Loucy (cell line): Measurements from ENCODE around the gene AGPS.

Experiments used
- H2AFZ ChIP-seq: fragments of 200-600 bp; sonication (generic); 2 replicates; pipeline ENCODE4 v1.6.0; 2016; ENCODE audit warnings: antibody characterized with exemption, mild to moderate bottlenecking, low read length, moderate library complexity
- H3F3A ChIP-seq: fragments of 200-600 bp; 2 replicates; pipeline ENCODE4 v1.6.0; 2016; ENCODE audit warnings: antibody characterized with exemption, low read depth, mild to moderate bottlenecking
- H3K27me3 ChIP-seq: fragments of 200-600 bp; sonication (generic); 2 replicates; pipeline ENCODE4 v1.6.1; 2014; ENCODE audit warnings: low read length, mild to moderate bottlenecking; ENCODE audit not compliant: insufficient read depth, poor library complexity, severe bottlenecking
- H3K36me3 ChIP-seq: fragments of 200-600 bp; sonication (generic); 2 replicates; pipeline ENCODE4 v1.6.1; 2016; ENCODE audit warnings: low read length; ENCODE audit not compliant: insufficient read depth
- H3K4me1 ChIP-seq: fragments of 200-600 bp; sonication (generic); 2 replicates; pipeline ENCODE4 v1.5.1; 2014; ENCODE audit warnings: low read length, mild to moderate bottlenecking; ENCODE audit not compliant: insufficient read depth, poor library complexity, severe bottlenecking
- H3K4me2 ChIP-seq: fragments of 200-600 bp; sonication (generic); 2 replicates; pipeline ENCODE4 v1.6.0; 2014; ENCODE audit warnings: antibody characterized with exemption, low read length, low read depth, mild to moderate bottlenecking; ENCODE audit not compliant: poor library complexity, severe bottlenecking
- H3K4me3 ChIP-seq: fragments of 200-600 bp; sonication (generic); 2 replicates; pipeline ENCODE4 v1.5.1; 2014; ENCODE audit warnings: low read length, mild to moderate bottlenecking, mixed read lengths; ENCODE audit not compliant: poor library complexity, severe bottlenecking
- H3K79me2 ChIP-seq: fragments of 200-600 bp; sonication (generic); 2 replicates; pipeline ENCODE4 v1.6.1; 2014; ENCODE audit warnings: low read length; ENCODE audit not compliant: insufficient read depth
- H3K9ac ChIP-seq: fragments of 200-600 bp; sonication (generic); 2 replicates; pipeline ENCODE4 v1.6.0; 2014; ENCODE audit warnings: mild to moderate bottlenecking, low read depth, low read length, moderate library complexity; ENCODE audit not compliant: poor library complexity, severe bottlenecking
- H3K9me2 ChIP-seq: fragments of 200-600 bp; sonication (generic); replicated peaks from 2 replicates; pipeline ENCODE4 v1.6.1; 2016; ENCODE audit warnings: low read depth, low read length, mixed read lengths
- H3K9me3 ChIP-seq: fragments of 200-600 bp; sonication (generic); 2 replicates; pipeline ENCODE4 v1.6.1; 2014; ENCODE audit warnings: mild to moderate bottlenecking, antibody characterized with exemption, low read length, low read depth; ENCODE audit not compliant: insufficient read depth
- H4K20me1 ChIP-seq: fragments of 200-600 bp; sonication (generic); 2 replicates; pipeline ENCODE4 v1.6.0; 2014; ENCODE audit warnings: antibody characterized with exemption, low read length, mild to moderate bottlenecking; ENCODE audit not compliant: insufficient read depth, poor library complexity, severe bottlenecking
- EZH2phosphoT487 ChIP-seq: fragments of 200-600 bp; IDR thresholded peaks from 2 replicates; pipeline ENCODE4 v1.6.1; 2018; ENCODE audit warnings: antibody characterized with exemption, mild to moderate bottlenecking, moderate library complexity, borderline replicate concordance
- TF ChIP-seq, protein P1 (sequence below): fragments of 200-600 bp; sonication (generic); conservative IDR thresholded peaks from 2 replicates; pipeline ENCODE4 v1.5.1; 2014; ENCODE audit warnings: mild to moderate bottlenecking, antibody characterized with exemption, low read length

Gene AGPS

DNA sequence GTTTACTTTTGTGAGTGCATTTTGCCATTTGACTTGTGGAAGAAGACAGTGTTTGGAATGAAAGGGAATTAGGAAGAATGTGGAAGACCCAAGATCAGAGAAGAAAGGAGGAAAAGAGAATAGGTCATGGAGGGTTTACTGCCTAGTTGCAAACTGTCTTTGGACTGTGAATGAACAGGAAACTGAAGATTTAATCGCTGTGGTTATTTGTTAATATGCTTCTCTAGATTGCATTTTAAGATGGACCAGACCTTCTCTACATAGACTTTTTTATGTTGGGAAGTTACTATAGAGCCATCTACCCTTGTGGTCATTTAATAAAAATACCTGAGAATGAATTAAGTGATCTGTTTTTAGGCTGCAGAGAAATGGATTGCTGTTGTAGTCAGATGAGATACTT, 6.2 kb downstream of the AGPS start:
- Histone ChIP-seq H3K79me2 (peaks cover 99% of the 10 kb centered on the region), H3K27me3 (no peaks in the 10 kb centered on the region), H3K4me3 (peak overlapping the region; percentile 57)

DNA sequence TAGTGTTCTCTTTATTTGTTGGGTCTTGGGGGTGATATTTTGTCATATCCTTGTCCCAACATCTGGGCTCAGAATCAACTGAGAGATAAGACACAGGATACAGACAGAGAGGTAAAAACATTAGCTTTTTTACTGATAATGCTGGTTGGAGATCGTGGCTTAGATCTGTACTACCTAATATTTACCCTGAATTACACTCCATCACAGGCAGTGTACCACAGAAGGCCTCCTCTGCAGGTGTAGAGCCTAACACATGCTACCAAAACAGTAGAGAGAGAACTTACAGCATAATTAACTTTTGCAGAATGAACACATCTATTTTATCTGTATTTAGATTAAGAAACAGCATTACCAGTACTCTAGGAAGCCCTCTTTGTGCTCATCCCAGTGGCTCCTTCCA, 6.8 kb downstream of the AGPS start:
- Histone ChIP-seq H3K4me2 (peak overlapping the region; percentile 75), H3K9ac (peak overlapping the region; percentile 27), H3K27me3 (no peaks in the 10 kb centered on the region), H3K4me1 (peaks cover 76% of the 10 kb centered on the region), H3K4me3 (peak overlapping the region; percentile 57), H3K36me3 (no peaks in the 10 kb centered on the region), H3K79me2 (peaks cover 99% of the 10 kb centered on the region), H3F3A (0 out of 2 replicates have a peak, but pooled peaks cover 5% of the 10 kb centered on the region), H3K9me3 (no peaks in the 10 kb centered on the region), H2AFZ (no peak overlapping the region), H3K9me2 (no peaks in the 10 kb centered on the region), H4K20me1 (peaks cover 88% of the 10 kb centered on the region)
- TF ChIP-seq, protein P1, sequence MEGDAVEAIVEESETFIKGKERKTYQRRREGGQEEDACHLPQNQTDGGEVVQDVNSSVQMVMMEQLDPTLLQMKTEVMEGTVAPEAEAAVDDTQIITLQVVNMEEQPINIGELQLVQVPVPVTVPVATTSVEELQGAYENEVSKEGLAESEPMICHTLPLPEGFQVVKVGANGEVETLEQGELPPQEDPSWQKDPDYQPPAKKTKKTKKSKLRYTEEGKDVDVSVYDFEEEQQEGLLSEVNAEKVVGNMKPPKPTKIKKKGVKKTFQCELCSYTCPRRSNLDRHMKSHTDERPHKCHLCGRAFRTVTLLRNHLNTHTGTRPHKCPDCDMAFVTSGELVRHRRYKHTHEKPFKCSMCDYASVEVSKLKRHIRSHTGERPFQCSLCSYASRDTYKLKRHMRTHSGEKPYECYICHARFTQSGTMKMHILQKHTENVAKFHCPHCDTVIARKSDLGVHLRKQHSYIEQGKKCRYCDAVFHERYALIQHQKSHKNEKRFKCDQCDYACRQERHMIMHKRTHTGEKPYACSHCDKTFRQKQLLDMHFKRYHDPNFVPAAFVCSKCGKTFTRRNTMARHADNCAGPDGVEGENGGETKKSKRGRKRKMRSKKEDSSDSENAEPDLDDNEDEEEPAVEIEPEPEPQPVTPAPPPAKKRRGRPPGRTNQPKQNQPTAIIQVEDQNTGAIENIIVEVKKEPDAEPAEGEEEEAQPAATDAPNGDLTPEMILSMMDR, result no peak
- TF ChIP-seq EZH2phosphoT487, result no peak

More for the DNA sequence above, 6.2 kb downstream of the AGPS start:
- H3F3A ChIP-seq, result 0 out of 2 replicates have a peak, but pooled peaks cover 5% of the 10 kb centered on the region
- no peak overlapping the region for H2AFZ ChIP-seq
- H3K9me3 ChIP-seq, result no peaks in the 10 kb centered on the region
- H4K20me1 ChIP-seq, result peaks cover 89% of the 10 kb centered on the region
- TF ChIP-seq, protein P1, result no peak
- TF ChIP-seq EZH2phosphoT487, result no peak
- H3K9ac ChIP-seq, result peak overlapping the region; percentile 27
- H3K4me2 ChIP-seq, result peak overlapping the region; percentile 75
- no peaks in the 10 kb centered on the region for H3K36me3 ChIP-seq
- H3K4me1 ChIP-seq, result peaks cover 76% of the 10 kb centered on the region
- no peaks in the 10 kb centered on the region for H3K9me2 ChIP-seq

DNA sequence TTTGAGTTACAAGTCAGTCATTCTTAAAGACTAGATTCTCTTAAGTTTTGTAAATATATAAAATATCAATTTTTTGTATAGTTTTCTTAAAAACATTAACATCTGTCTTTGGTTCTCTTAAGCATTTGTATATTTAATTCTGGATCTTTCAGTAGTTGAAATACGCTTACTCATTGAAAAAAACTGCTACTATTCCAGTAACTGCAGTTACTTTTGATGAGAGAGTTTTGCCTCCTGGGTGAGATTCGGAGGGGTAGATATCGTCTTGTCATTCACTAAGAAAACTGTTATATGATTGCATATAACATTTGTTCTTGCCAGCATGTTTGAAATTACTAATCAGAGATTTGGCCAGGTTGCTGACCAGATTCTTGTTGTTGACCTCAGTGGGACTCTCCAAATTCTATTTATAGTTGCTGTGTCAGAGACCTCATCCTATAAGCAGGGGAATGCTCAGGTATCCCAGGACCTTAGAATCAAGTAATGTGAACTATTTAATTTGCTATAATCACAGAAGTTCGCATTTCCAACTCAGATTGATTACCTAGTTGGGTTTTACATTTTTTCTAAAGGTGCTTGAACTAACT, 7.9 kb downstream of the AGPS start:
- peaks cover 88% of the 10 kb centered on the region for H4K20me1 ChIP-seq
- no peaks in the 10 kb centered on the region for H3K27me3 ChIP-seq
- no peak overlapping the region for H2AFZ ChIP-seq
- peaks cover 99% of the 10 kb centered on the region for H3K79me2 ChIP-seq
- H3F3A ChIP-seq, result 0 out of 2 replicates have a peak, but pooled peaks cover 5% of the 10 kb centered on the region
- H3K36me3 ChIP-seq, result no peaks in the 10 kb centered on the region
- TF ChIP-seq EZH2phosphoT487, result no peak
- TF ChIP-seq, protein P1, result no peak
- no peak overlapping the region for H3K9ac ChIP-seq
- H3K4me1 ChIP-seq, result peaks cover 76% of the 10 kb centered on the region
- peak overlapping the region; percentile 34 for H3K4me2 ChIP-seq
- no peaks in the 10 kb centered on the region for H3K9me2 ChIP-seq
- no peaks in the 10 kb centered on the region for H3K9me3 ChIP-seq
- H3K4me3 ChIP-seq, result peak overlapping the region; percentile 57
